NCI-H146 treated with DMSO at 0.1 percent for 48 hours (cell line): ENCODE results near the gene PHKG1.
"Not testable (repeated sequence)": the region's sequence is repeated elsewhere in the genome, so short reads cannot be mapped to it uniquely, and the experiment has no call there.

Source experiments
- DNase-seq: peaks from one replicate; lab custom pipeline; 2025; ENCODE audit not compliant: unreplicated experiment; lab: John Stamatoyannopoulos, UW

The PHKG1 gene

DNA sequence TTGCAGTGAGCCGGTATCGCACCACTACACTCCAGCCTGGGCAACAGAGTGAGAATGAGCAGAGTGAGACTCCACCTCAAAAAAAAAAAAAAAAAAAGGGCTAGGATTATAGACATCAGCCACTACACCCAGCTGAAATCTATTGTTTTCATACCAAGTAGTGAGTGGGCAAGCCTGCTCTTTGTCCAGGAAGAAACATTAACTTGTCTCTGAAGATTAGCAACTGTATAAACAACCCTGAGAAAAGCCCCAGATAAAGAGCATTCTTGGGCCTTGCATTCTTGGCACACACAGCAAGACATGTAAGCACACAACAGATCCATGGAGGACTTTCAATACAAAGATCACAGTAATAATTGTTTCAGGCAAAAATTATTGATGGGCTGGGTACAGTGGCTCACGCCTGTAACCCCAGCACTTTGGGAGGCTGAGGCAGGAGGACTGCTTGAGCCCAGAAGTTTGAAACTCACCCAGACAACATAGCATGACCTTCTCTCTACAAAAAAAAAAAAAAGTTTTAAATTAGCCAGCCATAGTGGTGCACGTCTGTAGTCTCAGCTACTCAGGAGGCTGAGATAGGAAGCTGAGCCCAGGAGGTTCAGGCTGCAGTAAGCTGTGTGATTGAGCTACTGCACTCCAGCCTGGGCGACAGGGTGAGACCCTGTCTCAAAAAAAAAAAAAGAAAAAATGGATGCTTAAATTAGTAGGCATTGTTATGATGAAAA lies 45.9 kb downstream of the PHKG1 start:
- no peak for DNase-seq

DNA sequence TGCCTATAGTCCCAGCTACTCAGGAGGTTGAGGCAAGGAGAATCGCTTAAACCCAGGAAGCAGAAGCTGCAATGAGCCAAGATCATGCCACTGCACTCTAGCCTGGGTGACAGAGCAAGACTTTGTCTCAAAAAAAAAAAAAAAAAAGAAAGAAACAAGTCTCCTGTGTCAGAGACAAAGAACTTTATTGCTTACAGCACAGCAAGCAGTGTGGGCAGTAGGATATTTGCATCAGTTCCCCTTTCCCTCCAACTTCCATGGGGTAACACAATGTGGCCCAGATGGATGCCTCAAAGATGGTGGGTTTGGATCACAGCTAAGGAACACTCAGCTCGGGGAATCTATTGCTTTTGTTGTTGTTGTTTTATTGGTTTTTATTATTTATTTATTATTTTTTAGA lies 47.0 kb downstream of the PHKG1 start:
- not testable (repeated sequence) for DNase-seq

DNA sequence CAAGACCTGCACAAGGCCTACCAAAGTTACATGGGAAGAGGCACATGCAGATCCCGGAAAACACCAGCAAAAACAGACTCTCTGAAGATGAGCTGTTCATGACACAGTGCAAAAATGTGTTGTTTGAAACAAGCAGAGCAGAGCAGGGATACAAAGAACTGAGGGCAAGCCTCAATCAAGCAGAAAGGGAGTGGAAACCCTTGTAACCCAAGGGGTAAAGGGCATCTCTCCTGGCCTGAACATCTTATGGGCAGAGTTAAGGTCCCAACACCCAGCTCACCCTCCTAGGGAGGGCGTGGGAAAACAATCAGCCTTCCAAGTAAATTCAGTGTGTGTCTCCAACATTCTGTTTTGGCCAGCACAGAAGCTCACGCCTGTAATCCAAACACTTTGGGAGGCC lies 52.0 kb downstream of the PHKG1 start:
- DNase-seq: no peak

DNA sequence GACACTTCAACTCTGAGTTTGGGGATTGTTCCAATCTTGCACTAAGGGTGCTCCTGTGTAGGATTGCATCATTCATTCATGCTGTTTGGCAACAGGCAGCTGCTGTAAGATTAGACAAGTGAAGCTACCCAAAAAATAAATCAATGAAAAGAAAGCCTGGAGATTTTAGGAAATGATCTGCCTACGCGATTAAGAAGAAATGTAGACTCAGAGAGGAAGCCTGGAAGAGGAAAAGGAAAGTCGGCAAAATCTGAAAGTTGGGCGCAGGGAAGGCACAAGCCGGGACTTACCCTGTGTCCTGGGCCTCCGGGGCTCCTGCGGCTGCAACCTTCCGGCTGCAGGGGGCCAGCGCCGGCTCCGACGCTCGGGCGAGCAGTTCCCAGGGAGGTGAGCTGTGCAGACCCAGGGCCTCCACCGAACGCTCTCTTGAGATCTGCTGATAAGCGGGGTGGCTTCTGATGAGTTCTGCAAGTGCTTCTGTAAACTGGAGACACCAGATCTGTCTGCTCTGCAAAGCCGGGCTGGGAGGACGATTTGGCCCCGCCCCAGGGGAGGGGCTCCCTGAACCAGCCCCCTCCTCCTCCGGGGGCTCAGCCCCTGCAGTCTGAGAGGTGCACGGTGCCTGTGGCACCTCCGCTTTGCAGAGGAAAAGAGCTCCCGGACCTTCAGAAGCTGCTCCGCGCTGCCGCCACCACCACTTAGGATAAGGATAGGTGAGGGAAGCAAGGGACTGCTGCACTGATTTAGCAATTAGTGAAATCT lies 58.9 kb downstream of the PHKG1 start:
- peak; percentile 87 for DNase-seq

DNA sequence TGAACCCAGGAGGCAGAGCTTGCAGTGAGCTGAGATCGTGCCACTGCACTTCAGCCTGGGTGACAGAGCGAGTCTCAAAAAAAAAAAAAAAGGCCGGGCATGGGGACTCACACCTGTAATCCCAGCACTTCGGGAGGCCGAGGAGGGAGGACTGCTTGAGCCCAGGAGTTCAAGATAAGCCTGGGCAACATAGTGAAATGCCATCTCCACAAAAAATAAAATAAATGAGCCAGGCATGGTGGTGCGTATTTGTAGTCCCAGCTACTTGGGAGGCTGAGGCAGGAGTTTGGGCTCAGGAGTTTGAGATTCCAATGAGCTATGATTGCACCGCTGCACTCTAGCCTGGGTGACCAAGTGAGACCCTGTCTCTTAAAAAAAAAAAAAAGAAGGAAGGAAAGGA lies 60.2 kb downstream of the PHKG1 start:
- not testable (repeated sequence) for DNase-seq

DNA sequence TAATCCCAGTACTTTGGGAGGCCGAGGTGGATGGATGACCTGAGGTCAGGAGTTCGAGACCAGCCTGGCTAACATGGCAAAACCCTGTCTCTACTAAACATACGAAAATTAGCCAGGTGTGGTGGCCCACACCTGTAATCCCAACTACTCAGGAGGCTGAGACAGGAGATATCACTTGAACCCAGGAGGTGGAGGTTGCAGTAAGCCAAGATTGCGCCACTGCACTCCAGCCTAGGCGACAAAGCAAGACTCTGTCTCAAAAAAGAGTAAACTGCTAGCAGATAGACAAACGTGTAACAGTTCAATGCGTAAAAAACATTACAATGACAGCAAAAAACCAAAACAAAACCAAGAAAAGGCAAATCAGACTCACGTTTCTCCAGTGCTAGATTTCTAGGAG lies 61.2 kb downstream of the PHKG1 start:
- DNase-seq: not testable (repeated sequence)

DNA sequence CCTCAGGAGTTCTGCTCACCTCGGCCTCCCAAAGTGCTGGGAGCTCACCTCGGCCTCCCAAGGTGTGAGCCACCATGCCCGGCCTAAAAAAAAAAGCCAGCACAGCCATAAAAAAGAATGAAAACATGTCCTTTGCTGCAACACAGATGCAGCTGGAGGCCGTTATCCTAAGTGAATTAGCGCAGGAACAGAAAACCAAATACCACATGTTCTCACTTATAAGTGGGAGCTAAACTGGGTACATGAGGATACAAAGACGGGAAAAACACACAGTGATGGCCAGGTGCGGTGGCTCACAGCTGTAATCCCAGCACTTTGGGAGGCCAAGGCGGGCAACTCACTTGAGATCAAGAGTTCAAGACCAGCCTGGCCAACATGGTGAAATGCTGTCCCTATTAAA lies 62.4 kb downstream of the PHKG1 start:
- no peak for DNase-seq
